Stomach (tissue), 9 donors: ENCODE results near the gene SMAGP. TPM values are rescaled to one million over a fixed set of nuclear protein-coding genes. Genes with fewer than 3 reads are reported as not detected.

Experiments used
- DNase-seq, 2 donors: peaks; one replicate each; pipeline versions ENCODE4 v3.0.0 to v3.0.0-alpha.2; 2013 to 2019
- H3K27ac ChIP-seq, 5 donors: fragments of 200-600 bp in 4 of 5; sonication (generic) in 4 of 5; one replicate each; pipeline ENCODE4 v1.5.1; 2013 to 2019; ENCODE audit warnings: mild to moderate bottlenecking in 1 of 5, moderate library complexity in 1 of 5
- H3K27me3 ChIP-seq, 3 donors: fragments of 200-600 bp; sonication (generic); one replicate each; pipeline ENCODE4 v1.5.1; 2017 to 2019; ENCODE audit warnings: mixed run types in 1 of 3
- H3K36me3 ChIP-seq, 4 donors: fragments of 200-600 bp; sonication (generic); 1 replicate in 3 of 4; 2 replicates in 1 of 4; pipeline ENCODE4 v1.5.1; 2016 to 2019
- H3K4me1 ChIP-seq, 4 donors: fragments of 200-600 bp; sonication (generic); one replicate each; pipeline ENCODE4 v1.5.1; 2016 to 2019
- H3K4me3 ChIP-seq, 4 donors: fragments of 200-600 bp; sonication (generic) in 3 of 4; one replicate each; pipeline ENCODE4 v1.5.1; 2016 to 2019; ENCODE audit warnings: mild to moderate bottlenecking in 1 of 4
- H3K9me3 ChIP-seq, 4 donors: fragments of 200-600 bp; sonication (generic); one replicate each; pipeline ENCODE4 v1.5.1; 2016 to 2019
- CTCF ChIP-seq, 7 experiments: fragments of 450-650 bp in 4 of 7; fragments of 200-600 bp in 3 of 7; sonication (generic) in 3 of 7; IDR thresholded peaks; one replicate each; pipeline ENCODE4 v1.5.1; 2016 to 2019; ENCODE audit warnings: antibody characterized with exemption in 7 of 7, control low read depth in 2 of 7, mild to moderate bottlenecking in 1 of 7
- EP300 ChIP-seq: sonication (generic); formaldehyde crosslinking; IDR thresholded peaks from one replicate; pipeline ENCODE4 v1.6.1; 2017; ENCODE audit warnings: antibody characterized with exemption
- POLR2A ChIP-seq, 4 donors: fragments of 450-650 bp; IDR thresholded peaks; one replicate each; pipeline ENCODE4 v1.6.1; 2016; ENCODE audit warnings: antibody characterized with exemption in 4 of 4, control low read depth in 2 of 4, mild to moderate bottlenecking in 1 of 4, moderate library complexity in 1 of 4
- POLR2AphosphoS5 ChIP-seq, 3 donors: sonication (generic); formaldehyde crosslinking; IDR thresholded peaks; one replicate each; pipeline ENCODE4 v1.6.1; 2016; ENCODE audit warnings: antibody characterized with exemption in 3 of 3
- WGBS, 5 donors: extraction: QIAGEN DNeasy Blood & Tissue Kit in 3 of 5; methylation state at CpG; one replicate each; pipeline versions ENCODE4 v1.1.5 to v1.1.7; 2013 to 2018; 5-methylcytosine and 5-hydroxymethylcytosine counted together
- intact Hi-C: fragments of 100-400 bp; cut with DNase I; formaldehyde crosslinking; loops from one replicate; pipeline ENCODE4 v1.15.1; 2023; ENCODE audit warnings: low total_unique reads
- polyA plus RNA-seq, 3 donors: library from polyadenylated mRNA; stranded (reverse); fragments of 200-250 nt; gene quantifications; one replicate each; pipeline ENCODE4 v1.2.3, GENCODE V29; 2013
- total RNA-seq, 5 donors: library from RNA; depleted of rRNA; stranded (reverse); fragments of >200 nt; gene quantifications; one replicate each; pipeline versions ENCODE4 v1.1.0 to v1.2.3, GENCODE V29; 2014 to 2016
- donor health status: healthy with polysubstance abuse.
- donor health status: Bipolar disorder and iron deficiency.
- donor health status: healthy.

The SMAGP gene
- total and polyA plus RNA-seq, 8 donors, result 2.3 to 74.9 (median 27.6) TPM

- H3K4me3 ChIP-seq, result peak overlapping the region; percentile 83 to 97 (median 90)
- H3K27me3 ChIP-seq, result no peaks in the 10 kb centered on the region
- 36 to 60% (median 51%) methylated on average over 5 of the region's 5 CpGs for WGBS, 5 donors
- H3K4me1 ChIP-seq, result peaks cover 13 to 43% (median 27%) of the 10 kb centered on the region in 4 donors
- intact Hi-C loops, result no loop called here
- no peak for DNase-seq
- TF ChIP-seq POLR2AphosphoS5 (IDR thresholded peaks at IDR 0.05), result no peak
- no peak for TF ChIP-seq POLR2A (IDR thresholded peaks at IDR 0.05)
- no peak for TF ChIP-seq EP300
- TF ChIP-seq CTCF (IDR thresholded peaks at IDR 0.05), result no peak
- peak overlapping the region in 4 of 5 donors; percentile 97 to 99 (median 98) for H3K27ac ChIP-seq
- H3K36me3 ChIP-seq, result peaks cover 0 to 1% (median 0%) of the 10 kb centered on the region in 4 donors
- no peaks in the 10 kb centered on the region for H3K9me3 ChIP-seq
Observed at GRCh38 chr12:51219322-51219721, 50.9 kb downstream of the SMAGP start.

- Histone ChIP-seq H3K4me3 (peak overlapping the region; percentile 83 to 97 (median 90)), H3K9me3 (no peaks in the 10 kb centered on the region), H3K27me3 (no peaks in the 10 kb centered on the region), H3K36me3 (no peaks in the 10 kb centered on the region), H3K27ac (peak overlapping the region; percentile 97 to 99 (median 98)), H3K4me1 (peaks cover 13 to 43% (median 27%) of the 10 kb centered on the region in 4 donors)
- DNase-seq, result peak; percentile 65 to 74
- 18 to 40% (median 26%) methylated on average over 4 to 10 of the region's 10 CpGs for WGBS, 5 donors
- TF ChIP-seq POLR2A (IDR thresholded peaks at IDR 0.05) (no peak), POLR2AphosphoS5 (IDR thresholded peaks at IDR 0.05) (peak in 2 of 3 donors; percentile 51 to 58), CTCF (IDR thresholded peaks at IDR 0.05) (peak in 1 of 7 experiments; percentile 9)
- intact Hi-C loops, result no loop called here
Observed at GRCh38 chr12:51218607-51219161, 51.5 kb downstream of the SMAGP start.

GRCh38 chr12:51217968-51218606, 52.1 kb downstream of the SMAGP start, which contains the start of gene POU6F1:
POU6F1 (minus strand) TSS chr12:51218062; CDS start chr12:51206836, 11,226 bp downstream.
- peak within 1 kb of the TSS; percentile 83 to 97 (median 90) for H3K4me3 ChIP-seq
- DNase-seq, result peak; percentile 72 to 96
- H3K36me3 ChIP-seq, result no peaks in the 10 kb centered on the region
- peak within 1 kb of the TSS; percentile 97 to 99 (median 98) for H3K27ac ChIP-seq
- no peaks in the 10 kb centered on the region for H3K27me3 ChIP-seq
- peaks cover 13 to 43% (median 27%) of the 10 kb centered on the region in 4 donors for H3K4me1 ChIP-seq
- 0 to 1% (median 1%) methylated on average over 31 to 35 of the region's 35 CpGs for WGBS, 5 donors
- no peaks in the 10 kb centered on the region for H3K9me3 ChIP-seq
- intact Hi-C loops, result no loop called here
- TF ChIP-seq POLR2A (IDR thresholded peaks at IDR 0.05) (no peak), CTCF (IDR thresholded peaks at IDR 0.05) (peak in 5 of 7 experiments; percentile 58 to 83 (median 80)), EP300 (no peak), POLR2AphosphoS5 (IDR thresholded peaks at IDR 0.05) (peak in 2 of 3 donors; percentile 70 to 71)

GRCh38 chr12:51217133-51217967, 52.9 kb downstream of the SMAGP start:
- Histone ChIP-seq H3K27me3 (no peaks in the 10 kb centered on the region), H3K36me3 (no peaks in the 10 kb centered on the region), H3K27ac (peak overlapping the region; percentile 97 to 99 (median 98)), H3K4me1 (peaks cover 13 to 36% (median 24%) of the 10 kb centered on the region in 4 donors), H3K4me3 (peak overlapping the region; percentile 83 to 97 (median 90)), H3K9me3 (no peaks in the 10 kb centered on the region)
- DNase-seq, result peak; percentile 57 to 83
- intact Hi-C loops, result no loop called here
- WGBS, 5 donors, result 0 to 1% (median 1%) methylated on average over 49 to 81 of the region's 81 CpGs
- TF ChIP-seq EP300 (no peak), POLR2AphosphoS5 (IDR thresholded peaks at IDR 0.05) (no peak), POLR2A (IDR thresholded peaks at IDR 0.05) (no peak), CTCF (IDR thresholded peaks at IDR 0.05) (no peak)
